KMS-11 (cell line): ENCODE results near the gene GJA4.

Experiments
- H2AFZ ChIP-seq: fragments of 200-600 bp; sonication (generic); 2 replicates; pipeline ENCODE4 v1.6.1; 2016; ENCODE audit warnings: antibody characterized with exemption, mixed run types, low read depth
- H3K27ac ChIP-seq: fragments of 200-600 bp; sonication (generic); 2 replicates; pipeline ENCODE4 v1.6.1; 2016; ENCODE audit warnings: mild to moderate bottlenecking, mixed run types
- H3K27me3 ChIP-seq: fragments of 200-600 bp; sonication (generic); 2 replicates; pipeline ENCODE4 v1.6.1; 2017; ENCODE audit warnings: mild to moderate bottlenecking, low read depth, mixed run types, moderate library complexity; ENCODE audit not compliant: insufficient read depth
- H3K36me3 ChIP-seq: fragments of 200-600 bp; sonication (generic); 2 replicates; pipeline ENCODE4 v1.6.1; 2017; ENCODE audit warnings: mild to moderate bottlenecking, mixed run types; ENCODE audit not compliant: insufficient read depth
- H3K4me1 ChIP-seq: fragments of 200-600 bp; sonication (generic); 2 replicates; pipeline ENCODE4 v1.6.1; 2016; ENCODE audit warnings: mild to moderate bottlenecking, low read depth, mixed run types; ENCODE audit not compliant: poor library complexity, severe bottlenecking
- H3K4me2 ChIP-seq: fragments of 200-600 bp; sonication (generic); 2 replicates; pipeline ENCODE4 v1.7.0; 2016; ENCODE audit warnings: mild to moderate bottlenecking, mixed run types
- H3K4me3 ChIP-seq: fragments of 200-600 bp; sonication (generic); IDR thresholded peaks from 2 replicates; pipeline ENCODE4 v1.6.1; 2017; ENCODE audit warnings: low read depth, low read length, mixed read lengths; ENCODE audit not compliant: insufficient read depth
- H3K79me2 ChIP-seq: fragments of 200-600 bp; sonication (generic); 2 replicates; pipeline ENCODE4 v1.6.1; 2016; ENCODE audit warnings: low read depth, mixed run types; ENCODE audit not compliant: insufficient read depth
- H3K9ac ChIP-seq: fragments of 200-600 bp; sonication (generic); 2 replicates; pipeline ENCODE4 v1.6.1; 2016; ENCODE audit warnings: mild to moderate bottlenecking, mixed run types
- H4K20me1 ChIP-seq: fragments of 200-600 bp; sonication (generic); 2 replicates; pipeline ENCODE4 v1.6.1; 2016; ENCODE audit warnings: mild to moderate bottlenecking, mixed run types; ENCODE audit not compliant: insufficient read depth
- TF ChIP-seq, protein P1 (sequence below): fragments of 200-600 bp; sonication (generic); conservative IDR thresholded peaks from 2 replicates; pipeline ENCODE4 v1.6.1; 2017; ENCODE audit warnings: low read depth, mild to moderate bottlenecking, antibody characterized with exemption, low read length, moderate library complexity, mixed read lengths

The GJA4 gene

DNA sequence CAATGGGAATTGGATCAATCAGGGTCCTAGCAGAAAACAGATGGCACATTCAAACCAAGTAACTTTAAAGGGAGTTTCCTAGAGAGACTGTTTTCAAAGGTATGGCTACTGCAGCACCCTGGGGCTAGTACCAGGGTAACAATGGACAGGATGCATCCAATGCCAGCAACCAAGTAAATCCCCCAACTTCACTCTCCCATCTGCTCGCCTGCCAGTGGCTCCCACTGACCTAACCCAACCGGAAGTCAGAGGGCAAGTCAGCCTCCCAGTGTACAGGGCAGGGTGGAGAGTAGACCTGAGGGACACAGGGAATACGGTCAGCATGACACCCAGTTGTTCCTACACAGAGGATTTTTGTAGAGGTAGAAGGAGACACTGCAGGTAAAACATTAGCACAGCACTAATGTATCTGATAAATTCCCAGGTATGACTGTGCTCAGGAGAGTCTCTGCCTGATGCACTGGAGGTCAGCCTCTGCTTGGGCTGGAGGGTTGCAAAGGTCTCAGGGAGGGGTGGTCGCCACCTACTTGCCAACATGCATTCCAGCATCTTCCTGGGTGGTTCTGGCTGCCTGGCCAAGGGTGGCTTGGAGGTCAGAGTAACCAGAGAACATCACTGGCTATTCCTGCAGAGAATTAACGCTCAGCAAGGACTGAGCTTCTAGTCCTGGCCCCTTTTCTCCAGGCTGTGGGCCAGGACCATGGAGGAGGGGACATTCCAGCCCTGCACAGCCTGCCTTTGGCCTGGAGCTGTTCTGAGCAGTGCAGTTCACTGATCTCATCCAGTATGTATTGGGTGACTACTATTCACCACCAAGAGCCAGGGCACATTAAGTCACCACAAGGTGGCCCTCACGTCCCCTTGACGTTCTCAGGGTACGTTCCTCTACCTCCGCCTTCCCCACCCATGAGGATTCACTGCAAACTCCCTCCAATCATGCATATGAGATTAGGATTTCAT lies 5.1 kb upstream of the GJA4 start:
- Histone ChIP-seq H4K20me1 (no peaks in the 10 kb centered on the region), H3K4me1 (peaks cover 8% of the 10 kb centered on the region), H3K36me3 (no peaks in the 10 kb centered on the region), H2AFZ (no peak overlapping the region), H3K79me2 (no peaks in the 10 kb centered on the region), H3K9ac (no peak overlapping the region), H3K27me3 (no peaks in the 10 kb centered on the region), H3K4me2 (no peak overlapping the region), H3K27ac (no peak overlapping the region), H3K4me3 (no peak overlapping the region)
- TF ChIP-seq, protein P1, sequence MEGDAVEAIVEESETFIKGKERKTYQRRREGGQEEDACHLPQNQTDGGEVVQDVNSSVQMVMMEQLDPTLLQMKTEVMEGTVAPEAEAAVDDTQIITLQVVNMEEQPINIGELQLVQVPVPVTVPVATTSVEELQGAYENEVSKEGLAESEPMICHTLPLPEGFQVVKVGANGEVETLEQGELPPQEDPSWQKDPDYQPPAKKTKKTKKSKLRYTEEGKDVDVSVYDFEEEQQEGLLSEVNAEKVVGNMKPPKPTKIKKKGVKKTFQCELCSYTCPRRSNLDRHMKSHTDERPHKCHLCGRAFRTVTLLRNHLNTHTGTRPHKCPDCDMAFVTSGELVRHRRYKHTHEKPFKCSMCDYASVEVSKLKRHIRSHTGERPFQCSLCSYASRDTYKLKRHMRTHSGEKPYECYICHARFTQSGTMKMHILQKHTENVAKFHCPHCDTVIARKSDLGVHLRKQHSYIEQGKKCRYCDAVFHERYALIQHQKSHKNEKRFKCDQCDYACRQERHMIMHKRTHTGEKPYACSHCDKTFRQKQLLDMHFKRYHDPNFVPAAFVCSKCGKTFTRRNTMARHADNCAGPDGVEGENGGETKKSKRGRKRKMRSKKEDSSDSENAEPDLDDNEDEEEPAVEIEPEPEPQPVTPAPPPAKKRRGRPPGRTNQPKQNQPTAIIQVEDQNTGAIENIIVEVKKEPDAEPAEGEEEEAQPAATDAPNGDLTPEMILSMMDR = no peak

DNA sequence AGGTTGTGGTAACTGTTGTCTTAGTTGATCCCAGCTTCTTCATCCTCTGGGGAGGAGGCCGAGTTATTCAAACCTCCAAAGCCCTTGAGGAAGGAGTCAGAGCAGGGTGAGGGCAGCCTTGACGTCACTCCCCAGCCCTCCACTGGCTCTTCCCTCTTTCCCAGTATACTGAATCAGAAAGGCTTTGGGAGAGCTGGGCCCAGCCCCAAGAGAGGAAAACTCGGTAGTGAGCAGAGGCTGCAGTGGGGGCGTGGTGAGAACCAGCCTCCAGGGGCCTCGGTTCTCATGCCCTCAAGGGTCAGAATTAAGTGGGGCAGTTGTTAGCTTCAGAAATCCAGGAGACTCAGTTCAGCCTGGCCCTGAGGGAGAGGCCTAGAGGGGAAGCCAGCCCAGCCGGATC lies 1.8 kb upstream of the GJA4 start:
- Histone ChIP-seq H3K9ac (no peak overlapping the region), H3K79me2 (no peaks in the 10 kb centered on the region), H3K4me2 (no peak overlapping the region), H2AFZ (no peak overlapping the region), H4K20me1 (no peaks in the 10 kb centered on the region), H3K27ac (no peak overlapping the region), H3K4me1 (peaks cover 8% of the 10 kb centered on the region), H3K27me3 (no peaks in the 10 kb centered on the region), H3K36me3 (no peaks in the 10 kb centered on the region), H3K4me3 (no peak overlapping the region)
- TF ChIP-seq, protein P1 = no peak

DNA sequence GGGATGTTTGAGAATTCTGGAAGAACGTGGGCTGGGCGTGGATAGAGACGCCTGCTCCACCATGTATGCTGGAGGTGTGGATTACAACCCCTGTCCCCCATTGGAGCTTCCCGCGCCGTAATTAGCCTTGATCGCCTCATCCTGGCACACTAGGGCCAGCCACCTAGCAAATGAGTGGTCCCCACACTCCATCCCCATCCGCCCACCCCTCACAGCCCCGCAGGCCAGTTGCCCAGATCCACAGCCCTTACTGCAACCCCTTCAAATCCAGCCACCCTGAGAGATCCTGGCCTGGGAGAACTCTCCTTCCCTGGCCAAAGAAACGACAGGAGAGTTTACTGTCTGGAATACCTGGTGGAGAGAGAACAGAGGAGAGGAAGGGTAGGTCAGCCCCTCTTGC lies 375 bp upstream of the GJA4 start:
- Histone ChIP-seq H3K36me3 (no peaks in the 10 kb centered on the region), H3K4me2 (no peak overlapping the region), H3K27ac (no peak overlapping the region), H4K20me1 (no peaks in the 10 kb centered on the region), H3K4me3 (no peak overlapping the region), H3K27me3 (no peaks in the 10 kb centered on the region), H3K4me1 (peaks cover 8% of the 10 kb centered on the region), H3K79me2 (no peaks in the 10 kb centered on the region), H2AFZ (no peak overlapping the region), H3K9ac (no peak overlapping the region)
- TF ChIP-seq, protein P1 = no peak

DNA sequence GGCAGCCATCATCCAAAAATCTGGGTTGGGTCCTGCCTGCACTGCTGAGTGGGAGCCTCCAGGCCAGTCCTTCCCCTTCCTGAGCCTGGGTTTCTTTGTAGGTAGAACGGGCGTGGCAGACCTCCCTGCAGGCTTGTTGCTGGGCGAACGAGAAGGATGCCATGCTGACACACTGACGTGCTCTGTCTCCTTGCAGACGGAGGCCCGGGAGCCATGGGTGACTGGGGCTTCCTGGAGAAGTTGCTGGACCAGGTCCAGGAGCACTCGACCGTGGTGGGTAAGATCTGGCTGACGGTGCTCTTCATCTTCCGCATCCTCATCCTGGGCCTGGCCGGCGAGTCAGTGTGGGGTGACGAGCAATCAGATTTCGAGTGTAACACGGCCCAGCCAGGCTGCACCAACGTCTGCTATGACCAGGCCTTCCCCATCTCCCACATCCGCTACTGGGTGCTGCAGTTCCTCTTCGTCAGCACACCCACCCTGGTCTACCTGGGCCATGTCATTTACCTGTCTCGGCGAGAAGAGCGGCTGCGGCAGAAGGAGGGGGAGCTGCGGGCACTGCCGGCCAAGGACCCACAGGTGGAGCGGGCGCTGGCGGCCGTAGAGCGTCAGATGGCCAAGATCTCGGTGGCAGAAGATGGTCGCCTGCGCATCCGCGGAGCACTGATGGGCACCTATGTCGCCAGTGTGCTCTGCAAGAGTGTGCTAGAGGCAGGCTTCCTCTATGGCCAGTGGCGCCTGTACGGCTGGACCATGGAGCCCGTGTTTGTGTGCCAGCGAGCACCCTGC lies 1.4 kb downstream of the GJA4 start:
- TF ChIP-seq, protein P1 = no peak
- H3K27ac ChIP-seq = no peak overlapping the region
- no peak overlapping the region for H3K4me2 ChIP-seq
- peaks cover 8% of the 10 kb centered on the region for H3K4me1 ChIP-seq
- no peaks in the 10 kb centered on the region for H4K20me1 ChIP-seq
- no peaks in the 10 kb centered on the region for H3K36me3 ChIP-seq
- no peak overlapping the region for H3K4me3 ChIP-seq
- H2AFZ ChIP-seq = no peak overlapping the region
- no peaks in the 10 kb centered on the region for H3K27me3 ChIP-seq
- no peak overlapping the region for H3K9ac ChIP-seq
- H3K79me2 ChIP-seq = no peaks in the 10 kb centered on the region
